Heart left ventricle (tissue), 13 donors: ENCODE results near the gene FBXO36.

Experiments
- POLR2A ChIP-seq, 2 donors: fragments of 450-650 bp; IDR thresholded peaks; one replicate each; pipeline ENCODE4 v1.6.1; 2017; ENCODE audit warnings: antibody characterized with exemption in 2 of 2, mild to moderate bottlenecking in 2 of 2, moderate library complexity in 2 of 2
- TF ChIP-seq, protein P1 (sequence below), 12 donors: fragments of 200-600 bp; sonication (generic) in 4 of 12; IDR thresholded peaks; one replicate each; pipeline versions ENCODE4 v1.5.0 to v1.8.0; 2018 to 2022; ENCODE audit warnings: antibody characterized with exemption in 12 of 12, mild to moderate bottlenecking in 5 of 12
- donor health status: ischemic (EF 13 %, LVEDD 7.1; RV severe dilation, severe dysfunction).
- donor health status: DM: no; HTN: yes; CAD: no.
- donor health status: DM: no; HTN: no; CAD: no.
- donor health status: ischemic (EF 25% LVEDD 6.9; RV normal size, moderate dysfunction).
- donor health status: ischemic (EF 25% LVEDD 5.7; RV mildly dilated, moderate dysfunction).
- donor health status: ischemic (EF 35%, LVEDD 5.7; RV mildly dilated, moderate dysfunction).
- donor health status: nonischemic (EF 11% LVEDD 7.7; RV severe dilation, severe dysfunction).
- donor health status: DM: yes; HTN: yes; CAD: no.
- donor health status: PGD.
- donor health status: ischemic (EF 29% LVEDD 5.4; RV normal size, mild dysfunction).
- donor health status: nonischemic (EF 23%, LVEDD 6.1; RV moderate dilation, normal function).

DNA sequence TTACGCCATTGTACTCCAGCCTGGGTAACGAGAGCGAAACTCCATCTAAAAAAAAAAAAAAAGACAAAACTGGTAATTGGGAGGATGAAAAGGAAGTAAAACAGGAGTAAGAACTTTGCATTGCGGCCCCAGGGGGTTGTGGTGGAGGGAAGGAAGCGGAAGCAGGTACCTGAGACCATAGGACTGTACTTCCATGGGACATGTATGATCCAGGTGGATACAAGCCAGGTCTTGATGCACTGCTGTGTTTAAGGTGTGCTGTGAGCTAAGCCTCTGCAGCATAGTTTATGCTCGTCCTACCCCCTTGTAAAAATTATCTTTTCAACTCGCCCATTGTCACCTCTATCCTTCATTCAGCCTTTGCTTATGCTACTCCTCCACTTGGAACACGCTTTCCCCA, 23.7 kb downstream of the FBXO36 start:
- TF ChIP-seq, protein P1, sequence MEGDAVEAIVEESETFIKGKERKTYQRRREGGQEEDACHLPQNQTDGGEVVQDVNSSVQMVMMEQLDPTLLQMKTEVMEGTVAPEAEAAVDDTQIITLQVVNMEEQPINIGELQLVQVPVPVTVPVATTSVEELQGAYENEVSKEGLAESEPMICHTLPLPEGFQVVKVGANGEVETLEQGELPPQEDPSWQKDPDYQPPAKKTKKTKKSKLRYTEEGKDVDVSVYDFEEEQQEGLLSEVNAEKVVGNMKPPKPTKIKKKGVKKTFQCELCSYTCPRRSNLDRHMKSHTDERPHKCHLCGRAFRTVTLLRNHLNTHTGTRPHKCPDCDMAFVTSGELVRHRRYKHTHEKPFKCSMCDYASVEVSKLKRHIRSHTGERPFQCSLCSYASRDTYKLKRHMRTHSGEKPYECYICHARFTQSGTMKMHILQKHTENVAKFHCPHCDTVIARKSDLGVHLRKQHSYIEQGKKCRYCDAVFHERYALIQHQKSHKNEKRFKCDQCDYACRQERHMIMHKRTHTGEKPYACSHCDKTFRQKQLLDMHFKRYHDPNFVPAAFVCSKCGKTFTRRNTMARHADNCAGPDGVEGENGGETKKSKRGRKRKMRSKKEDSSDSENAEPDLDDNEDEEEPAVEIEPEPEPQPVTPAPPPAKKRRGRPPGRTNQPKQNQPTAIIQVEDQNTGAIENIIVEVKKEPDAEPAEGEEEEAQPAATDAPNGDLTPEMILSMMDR (IDR thresholded peaks at IDR 0.05), result no peak
- no peak for TF ChIP-seq POLR2A (IDR thresholded peaks at IDR 0.05)
